Fibroblast of peridontal ligament (primary cell): ENCODE measurements around the gene AREL1.

Source experiments
- DNase-seq: peaks from one replicate; pipeline ENCODE4 v3.0.0-alpha.2; 2010; ENCODE audit errors: extremely low read depth

AREL1 gene

GRCh38 chr14:74697543-74697942 is 15.3 kb downstream of the AREL1 start:
- DNase-seq: peak; percentile 89

GRCh38 chr14:74697011-74697410 is 15.9 kb downstream of the AREL1 start:
- peak; percentile 11 for DNase-seq

- DNase-seq: no peak
Measured at GRCh38 chr14:74695406-74695805, 17.5 kb downstream of the AREL1 start.

GRCh38 chr14:74693191-74693590 is 19.7 kb downstream of the AREL1 start:
- DNase-seq: no peak

- DNase-seq: peak; percentile 10
Measured at GRCh38 chr14:74691456-74691855, 21.4 kb downstream of the AREL1 start.

- DNase-seq: no peak
Measured at GRCh38 chr14:74685921-74686678, 26.8 kb downstream of the AREL1 start.

- no peak for DNase-seq
Measured at GRCh38 chr14:74685056-74685455, 27.8 kb downstream of the AREL1 start.

- DNase-seq: no peak
Measured at GRCh38 chr14:74684434-74684833, 28.4 kb downstream of the AREL1 start.

GRCh38 chr14:74683406-74683805 is 29.5 kb downstream of the AREL1 start:
- DNase-seq: no peak

- DNase-seq: no peak
Measured at GRCh38 chr14:74682169-74682952, 30.5 kb downstream of the AREL1 start.

GRCh38 chr14:74675219-74675618 is 37.7 kb downstream of the AREL1 start:
- DNase-seq: no peak

GRCh38 chr14:74673768-74674167 is 39.1 kb downstream of the AREL1 start:
- DNase-seq: no peak

GRCh38 chr14:74671789-74672188 is 41.1 kb downstream of the AREL1 start:
- DNase-seq: peak; percentile 56

GRCh38 chr14:74670726-74671411 is 42.0 kb downstream of the AREL1 start:
- DNase-seq: peak; percentile 78

GRCh38 chr14:74669846-74670245 is 43.0 kb downstream of the AREL1 start:
- DNase-seq: no peak

- DNase-seq: no peak
Measured at GRCh38 chr14:74669256-74669655, 43.6 kb downstream of the AREL1 start.

- no peak for DNase-seq
Measured at GRCh38 chr14:74667758-74668157, 45.1 kb downstream of the AREL1 start.

GRCh38 chr14:74664717-74665116 is 48.2 kb downstream of the AREL1 start:
- no peak for DNase-seq

GRCh38 chr14:74663884-74664283 is 49.0 kb downstream of the AREL1 start:
- no peak for DNase-seq

GRCh38 chr14:74661726-74662450 is 51.0 kb downstream of the AREL1 start:
- no peak for DNase-seq

GRCh38 chr14:74660863-74661262 is 52.0 kb downstream of the AREL1 start:
- no peak for DNase-seq

GRCh38 chr14:74660167-74660566 is 52.7 kb downstream of the AREL1 start:
- DNase-seq: no peak
